PC-9 (cell line): ENCODE results near the gene DPH2. TPM values are rescaled to one million over a fixed set of nuclear protein-coding genes. Genes with fewer than 3 reads are reported as not detected.

ENCODE experiments used
- BruUV-seq: library from RNA; stranded (reverse); fragments of 400-500 nt; replicated peaks from 2 replicates; lab custom pipeline; 2021; lab: Mats Ljungman, UMichigan
- CTCF ChIA-PET: fragments of 300-600 bp; sonication (Branson Sonifier 250); formaldehyde crosslinking; loops from one replicate; lab custom pipeline; 2022; ENCODE audit warnings: antibody characterized with exemption; lab: Charles Lee
- POLR2A ChIA-PET: fragments of 300-600 bp; sonication (Branson Sonifier 250); formaldehyde crosslinking; loops from one replicate; lab custom pipeline; 2022; ENCODE audit warnings: antibody characterized with exemption; ENCODE audit not compliant: unreplicated experiment; lab: Charles Lee
- DNase-seq, 2 experiments: peaks; one replicate each; pipeline versions ENCODE4 v3.0.0 to v3.0.0-alpha.2; 2015 to 2022; ENCODE audit warnings: mixed read lengths in 1 of 2
- H2AFZ ChIP-seq: fragments of 200-600 bp; sonication (generic); 2 replicates; pipeline ENCODE4 v1.8.1; 2017; ENCODE audit warnings: antibody characterized with exemption
- H3F3A ChIP-seq: fragments of 200-600 bp; sonication (generic); 2 replicates; pipeline ENCODE4 v1.8.1; 2017; ENCODE audit warnings: antibody characterized with exemption, mild to moderate bottlenecking, low read depth; ENCODE audit not compliant: insufficient read depth
- H3K27ac ChIP-seq: fragments of 200-600 bp; sonication (generic); 2 replicates; pipeline ENCODE4 v1.6.1; 2016; ENCODE audit warnings: mixed run types
- H3K27me3 ChIP-seq: fragments of 200-600 bp; sonication (generic); 2 replicates; pipeline ENCODE4 v1.6.1; 2016; ENCODE audit warnings: low read depth, mixed run types; ENCODE audit not compliant: insufficient read depth
- H3K36me3 ChIP-seq: fragments of 200-600 bp; sonication (generic); 2 replicates; pipeline ENCODE4 v1.6.1; 2016; ENCODE audit warnings: low read depth, mixed run types
- H3K4me1 ChIP-seq: fragments of 200-600 bp; sonication (generic); replicated peaks from 2 replicates; pipeline ENCODE4 v1.6.1; 2016; ENCODE audit warnings: mixed run types; ENCODE audit not compliant: insufficient read depth
- H3K4me2 ChIP-seq: fragments of 200-600 bp; sonication (generic); 2 replicates; pipeline ENCODE4 v1.6.1; 2017; ENCODE audit warnings: mixed run types
- H3K4me3 ChIP-seq: fragments of 200-600 bp; sonication (generic); 2 replicates; pipeline ENCODE4 v1.6.1; 2016; ENCODE audit warnings: mixed run types
- H3K79me2 ChIP-seq: fragments of 200-600 bp; sonication (generic); 2 replicates; pipeline ENCODE4 v1.6.1; 2017; ENCODE audit warnings: low read depth, mixed run types
- H3K9me2 ChIP-seq: fragments of 200-600 bp; sonication (generic); 2 replicates; pipeline ENCODE4 v1.8.1; 2017; ENCODE audit warnings: mild to moderate bottlenecking; ENCODE audit not compliant: insufficient read depth
- H3K9me3 ChIP-seq: fragments of 200-600 bp; sonication (generic); 2 replicates; pipeline ENCODE4 v1.8.1; 2016; ENCODE audit warnings: low read depth; ENCODE audit not compliant: insufficient read depth
- H4K20me1 ChIP-seq: fragments of 200-600 bp; sonication (generic); 2 replicates; pipeline ENCODE4 v1.8.1; 2017; ENCODE audit not compliant: insufficient read depth
- CTCF ChIP-seq: fragments of 200-600 bp; sonication (generic); conservative IDR thresholded peaks from 2 replicates; pipeline ENCODE4 v1.6.1; 2017; ENCODE audit warnings: mixed run types, antibody characterized with exemption, mild to moderate bottlenecking, moderate library complexity
- EZH2 ChIP-seq: fragments of 200-600 bp; sonication (generic); IDR thresholded peaks from 2 replicates; pipeline ENCODE4 v1.8.0; 2017; ENCODE audit warnings: antibody characterized with exemption, low read depth
- intact Hi-C: fragments of 100-400 bp; cut with micrococcal nuclease; formaldehyde crosslinking; loops from one replicate; pipeline ENCODE4 v1.10.0; 2022; ENCODE audit not compliant: unreplicated experiment
- total RNA-seq: library from RNA; stranded (reverse); gene quantifications from 2 replicates; pipeline ENCODE4 v1.2.3, GENCODE V29; 2021

Gene DPH2
- total RNA-seq, 1 experiment from 2014 or later, result 37.8 TPM

GRCh38 chr1:44013949-44014348 lies 44.1 kb downstream of the DPH2 start:
- no peaks in the 10 kb centered on the region for H3K79me2 ChIP-seq
- H3K27me3 ChIP-seq, result no peaks in the 10 kb centered on the region
- no peaks in the 10 kb centered on the region for H3K4me1 ChIP-seq
- H3K4me3 ChIP-seq, result no peak overlapping the region
- no TSS peak for BruUV-seq
- no peaks in the 10 kb centered on the region for H3K9me3 ChIP-seq
- ChIA-PET CTCF (interaction anchor here (0.8 kb wide), 1 partner anchor 23 kb away, joined by 3 read pairs; no protein-coding TSS in a partner anchor), POLR2A (interaction anchor here (0.9 kb wide), 1 partner anchor 9 kb away, joined by 3 read pairs; no protein-coding TSS in a partner anchor)
- peaks cover 31% of the 10 kb centered on the region; the same call in 1 of the 2 replicates for H4K20me1 ChIP-seq
- intact Hi-C loops, result no loop called here
- DNase-seq, result no peak
- H3K36me3 ChIP-seq, result peaks cover 8% of the 10 kb centered on the region; the same call in 1 of the 2 replicates
- H3K4me2 ChIP-seq, result no peak overlapping the region
- H3F3A ChIP-seq, result 0 out of 2 replicates have a peak, but pooled peaks cover under 1% of the 10 kb centered on the region
- no peak overlapping the region for H3K27ac ChIP-seq
- H2AFZ ChIP-seq, result no peak overlapping the region
- no peak for TF ChIP-seq CTCF
- TF ChIP-seq EZH2, result no peak
- no peaks in the 10 kb centered on the region for H3K9me2 ChIP-seq

GRCh38 chr1:44014365-44015104 lies 44.7 kb downstream of the DPH2 start:
- Histone ChIP-seq H3K9me3 (no peaks in the 10 kb centered on the region), H3K27me3 (no peaks in the 10 kb centered on the region), H3K4me2 (no peak overlapping the region), H3K36me3 (peaks cover 8% of the 10 kb centered on the region; the same call in 1 of the 2 replicates), H3K79me2 (no peaks in the 10 kb centered on the region), H3K4me3 (no peak overlapping the region), H4K20me1 (peaks cover 31% of the 10 kb centered on the region), H3F3A (no peaks in the 10 kb centered on the region), H2AFZ (no peak overlapping the region), H3K27ac (no peak overlapping the region), H3K4me1 (no peaks in the 10 kb centered on the region), H3K9me2 (no peaks in the 10 kb centered on the region)
- ChIA-PET POLR2A (interaction anchor here (0.6 to 0.9 kb wide), 2 partner anchors 8 to 15 kb away, joined by 3 to 9 read pairs; no protein-coding TSS in a partner anchor), CTCF (interaction anchor here (1.1 kb wide), 1 partner anchor 9 kb away, joined by 3 read pairs; no protein-coding TSS in a partner anchor)
- no TSS peak for BruUV-seq
- no peak for DNase-seq
- intact Hi-C loops, result no loop called here
- TF ChIP-seq EZH2 (no peak), CTCF (no peak)

GRCh38 chr1:44015206-44015605 lies 45.4 kb downstream of the DPH2 start:
- Histone ChIP-seq H3K9me2 (no peaks in the 10 kb centered on the region), H3K79me2 (no peaks in the 10 kb centered on the region), H4K20me1 (peaks cover 35% of the 10 kb centered on the region), H3K27me3 (no peaks in the 10 kb centered on the region), H3K4me1 (no peaks in the 10 kb centered on the region), H2AFZ (no peak overlapping the region), H3K9me3 (no peaks in the 10 kb centered on the region), H3K4me3 (no peak overlapping the region), H3K4me2 (no peak overlapping the region), H3K36me3 (peaks cover 9% of the 10 kb centered on the region; the same call in 1 of the 2 replicates), H3F3A (no peaks in the 10 kb centered on the region), H3K27ac (no peak overlapping the region)
- ChIA-PET CTCF (interaction anchor here (1.1 kb wide), 1 partner anchor 10 kb away, joined by 3 read pairs; no protein-coding TSS in a partner anchor), POLR2A (no interaction called here)
- no peak for TF ChIP-seq EZH2
- TF ChIP-seq CTCF, result no peak
- BruUV-seq, result no TSS peak
- intact Hi-C loops, result no loop called here
- no peak for DNase-seq
